NCI-H2107 treated with DMSO at 0.1 percent for 48 hours (cell line): ENCODE results near the gene UGT1A5.
"Not testable (repeated sequence)": the region's sequence is repeated elsewhere in the genome, so short reads cannot be mapped to it uniquely, and the experiment has no call there.

Experiments
- DNase-seq: peaks from one replicate; lab custom pipeline; 2025; ENCODE audit not compliant: unreplicated experiment; lab: John Stamatoyannopoulos, UW

The UGT1A5 gene

DNA sequence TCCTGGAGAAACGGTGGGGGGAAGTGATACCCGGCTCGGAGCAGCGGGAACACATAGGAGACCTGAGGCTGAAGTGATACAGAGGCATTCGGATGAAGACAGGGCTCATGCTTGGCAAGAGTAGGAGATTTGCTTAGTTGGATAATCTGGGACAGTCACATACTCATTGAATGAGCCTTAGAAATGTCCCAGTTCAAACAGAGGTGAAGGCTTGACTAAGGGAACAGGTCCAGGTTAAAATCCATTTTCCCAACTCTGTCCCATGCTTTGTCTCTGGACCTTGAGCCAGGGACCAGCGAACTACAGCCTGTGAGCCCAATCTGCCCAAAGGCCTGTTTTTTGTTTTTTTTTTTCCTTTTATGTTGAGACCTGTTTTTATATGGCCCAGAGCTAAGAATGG is 18.7 kb upstream of the UGT1A5 start:
- no peak for DNase-seq

DNA sequence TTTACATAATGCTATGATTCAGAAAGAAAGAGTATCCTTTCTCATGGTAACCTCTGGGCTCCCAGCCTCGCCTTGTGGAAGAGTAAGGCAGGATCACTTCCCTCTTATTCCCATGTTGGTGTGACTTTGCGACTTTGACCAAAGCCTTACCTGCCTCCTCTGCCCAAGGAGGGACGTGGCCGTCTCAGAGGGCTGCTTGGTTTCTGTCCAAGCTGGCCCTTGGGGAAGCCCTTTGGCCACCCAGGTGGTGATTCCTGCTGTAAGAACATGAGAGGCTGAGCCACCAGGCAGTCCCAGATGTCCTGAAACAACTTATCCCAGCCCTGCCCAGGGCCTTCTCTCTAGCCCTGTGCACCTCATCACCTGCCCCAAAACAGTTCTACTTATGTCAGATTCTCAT is 14.0 kb upstream of the UGT1A5 start:
- DNase-seq, result no peak

DNA sequence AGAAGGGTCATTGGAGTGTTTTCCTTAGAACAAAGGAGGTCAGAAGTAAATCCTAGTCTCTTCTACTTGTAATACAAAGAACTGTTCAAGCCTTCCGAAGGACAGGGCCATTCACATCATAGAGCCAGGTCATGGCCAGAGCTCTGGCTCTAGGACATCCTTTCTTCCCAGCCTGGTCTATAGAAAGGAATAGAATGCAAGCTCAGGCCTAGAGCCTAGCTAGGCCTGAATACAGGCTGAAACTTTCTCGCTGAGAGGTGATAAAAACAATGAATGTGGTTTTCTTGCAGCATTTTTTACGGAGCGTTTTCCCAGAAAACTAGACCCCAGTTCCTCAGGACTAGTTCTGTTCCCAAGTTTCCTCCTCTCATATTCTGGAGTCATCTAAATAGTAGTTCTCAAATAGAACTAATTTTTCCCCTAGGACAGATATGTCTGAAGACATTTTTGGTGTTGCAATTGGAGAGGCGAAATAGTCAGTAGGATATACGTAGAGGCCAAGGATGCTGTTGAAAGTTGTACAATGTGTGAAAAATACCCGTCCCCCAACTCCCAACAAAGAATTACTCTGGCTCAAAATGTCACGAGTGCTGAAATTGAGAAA is 13.2 kb upstream of the UGT1A5 start:
- no peak for DNase-seq

GRCh38 chr2:233700028-233700635 is 12.6 kb upstream of the UGT1A5 start:
- no peak for DNase-seq

DNA sequence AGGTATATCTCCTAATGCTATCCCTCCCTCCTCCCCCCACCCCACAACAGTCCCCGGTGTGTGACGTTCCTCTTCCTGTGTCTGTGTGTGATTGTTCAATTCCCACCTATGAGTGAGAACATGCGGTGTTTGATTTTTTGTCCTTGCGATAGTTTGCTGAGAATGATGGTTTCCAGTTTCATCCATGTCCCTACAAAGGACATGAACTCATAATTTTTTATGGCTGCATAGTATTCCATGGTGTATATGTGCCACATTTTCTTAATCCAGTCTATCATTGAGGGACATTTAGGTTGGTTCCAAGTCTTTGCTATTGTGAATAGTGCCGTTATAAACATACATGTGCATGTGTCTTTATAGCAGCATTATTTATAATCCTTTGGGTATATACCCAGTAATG is 11.9 kb upstream of the UGT1A5 start:
- DNase-seq, result not testable (repeated sequence)

DNA sequence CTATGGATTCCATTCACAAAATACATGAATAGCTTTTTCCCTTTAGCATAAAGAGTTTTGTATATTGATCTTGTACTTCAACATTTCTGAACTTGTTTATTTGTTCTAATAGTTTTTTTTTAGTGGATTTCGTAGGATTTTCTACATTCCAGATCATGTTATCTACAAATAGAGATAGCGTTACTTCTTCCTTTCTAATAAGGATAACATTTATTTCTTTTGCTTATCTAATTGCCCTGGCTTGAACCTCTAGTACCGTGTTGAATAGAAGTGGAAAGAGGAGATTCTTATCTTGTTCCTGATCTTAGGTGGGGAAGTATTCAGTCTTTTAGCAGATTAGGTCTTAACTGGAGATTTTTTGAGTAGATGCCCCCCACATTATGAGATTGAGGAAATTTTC is 10.5 kb upstream of the UGT1A5 start:
- DNase-seq, result no peak

DNA sequence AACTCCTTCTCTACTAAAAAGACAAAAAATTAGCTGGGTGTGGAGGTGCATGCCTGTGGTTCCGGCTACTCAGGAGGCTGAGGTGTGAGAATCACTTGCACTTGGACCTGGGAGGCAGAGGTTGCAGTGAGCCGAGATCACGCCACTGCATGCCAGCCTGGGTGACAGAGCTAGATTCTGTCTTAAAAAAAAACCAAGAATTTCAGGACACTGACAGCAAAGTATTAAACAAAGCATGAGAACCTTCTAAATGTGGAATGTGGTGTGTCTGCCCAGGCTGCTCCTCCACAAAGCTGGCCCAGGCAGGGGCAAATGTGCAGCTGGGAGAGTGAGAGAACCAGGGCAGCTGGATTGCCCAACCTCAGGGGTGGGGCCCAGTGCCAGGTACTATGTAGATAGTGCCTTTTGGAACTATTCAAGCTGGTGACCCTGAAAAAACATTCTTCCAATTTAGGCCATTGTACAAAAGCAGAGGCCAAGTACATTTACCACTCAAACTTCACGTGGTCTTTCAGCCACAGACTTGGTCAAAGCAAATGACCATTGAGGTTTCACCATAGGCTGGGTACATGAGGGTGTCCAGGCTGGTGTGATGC is 6.7 kb upstream of the UGT1A5 start:
- no peak for DNase-seq

DNA sequence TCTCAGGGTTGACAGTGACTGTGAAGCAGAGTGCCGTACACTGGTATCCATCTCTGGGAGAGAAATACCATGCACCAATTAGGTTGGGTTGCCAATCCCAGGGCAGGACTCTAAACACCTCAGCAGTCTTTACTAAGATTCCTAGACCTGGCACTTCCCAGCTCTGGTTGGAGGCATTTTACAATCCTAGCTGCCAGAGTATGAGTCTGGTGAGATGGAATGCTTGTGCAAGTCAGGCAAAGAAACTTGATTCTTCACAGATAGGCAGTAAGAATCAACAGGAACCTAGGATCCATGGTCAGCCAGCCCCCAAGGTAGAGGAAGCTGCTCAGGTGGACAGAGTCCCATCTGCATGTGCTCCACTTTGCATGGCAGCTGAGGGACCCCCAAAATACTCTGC is 6.0 kb upstream of the UGT1A5 start:
- no peak for DNase-seq

GRCh38 chr2:233707940-233708644 is 4.6 kb upstream of the UGT1A5 start:
- no peak for DNase-seq

- no peak for DNase-seq
Observed at GRCh38 chr2:233708942-233709341, 3.8 kb upstream of the UGT1A5 start.

DNA sequence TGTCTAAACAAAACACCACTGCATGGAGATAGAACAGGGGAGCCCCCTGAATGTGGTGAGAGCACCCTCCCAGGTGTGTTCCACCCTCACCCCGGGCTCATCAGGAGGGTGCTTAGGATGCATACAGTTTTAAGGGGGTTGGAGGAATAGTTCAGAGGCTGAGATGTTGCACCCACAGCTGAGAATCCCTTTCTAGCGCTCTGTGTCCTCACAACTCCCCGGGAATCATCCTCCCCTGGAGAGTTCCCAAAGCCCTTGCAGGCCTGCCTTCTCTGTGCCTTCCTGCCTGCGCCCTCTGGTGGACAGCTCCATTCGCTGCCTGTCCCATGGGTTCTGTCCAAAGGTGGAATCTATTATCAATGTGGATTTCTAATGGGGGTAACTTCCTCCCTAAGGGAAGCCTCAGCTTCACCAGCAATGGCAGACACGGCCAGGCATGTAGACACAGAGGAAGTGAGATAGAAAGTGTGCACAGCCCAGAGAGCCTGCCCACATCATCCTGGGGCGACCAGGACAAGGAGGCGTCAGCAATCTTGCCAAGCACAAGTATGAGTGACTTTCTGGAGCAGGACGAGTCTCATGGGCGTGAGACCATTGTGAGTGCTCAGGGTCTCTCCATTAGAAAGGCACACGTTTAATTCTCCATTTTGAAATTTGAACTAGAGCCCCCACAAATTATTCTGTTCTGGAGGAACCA is 1.2 kb upstream of the UGT1A5 start:
- peak; percentile 22 for DNase-seq

DNA sequence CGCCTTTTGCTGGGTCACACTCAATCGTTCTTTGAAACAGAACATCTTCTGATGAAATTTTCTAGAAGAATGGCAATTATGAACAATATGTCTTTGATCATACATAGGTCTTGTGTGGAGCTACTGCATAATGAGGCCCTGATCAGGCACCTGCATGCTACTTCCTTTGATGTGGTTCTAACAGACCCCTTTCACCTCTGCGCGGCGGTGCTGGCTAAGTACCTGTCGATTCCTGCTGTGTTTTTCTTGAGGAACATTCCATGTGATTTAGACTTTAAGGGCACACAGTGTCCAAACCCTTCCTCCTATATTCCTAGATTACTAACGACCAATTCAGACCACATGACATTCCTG is 532 bp downstream of the UGT1A5 start:
- DNase-seq, result no peak

GRCh38 chr2:233714121-233714520 is 1.4 kb downstream of the UGT1A5 start:
- DNase-seq, result no peak

GRCh38 chr2:233718552-233718951 is 5.8 kb downstream of the UGT1A5 start, which contains the start of gene UGT1A4:
Gene UGT1A4, plus strand, starts transcription at chr2:233718736. Its CDS starts 85 bp downstream, at chr2:233718821.
- DNase-seq, result no peak

DNA sequence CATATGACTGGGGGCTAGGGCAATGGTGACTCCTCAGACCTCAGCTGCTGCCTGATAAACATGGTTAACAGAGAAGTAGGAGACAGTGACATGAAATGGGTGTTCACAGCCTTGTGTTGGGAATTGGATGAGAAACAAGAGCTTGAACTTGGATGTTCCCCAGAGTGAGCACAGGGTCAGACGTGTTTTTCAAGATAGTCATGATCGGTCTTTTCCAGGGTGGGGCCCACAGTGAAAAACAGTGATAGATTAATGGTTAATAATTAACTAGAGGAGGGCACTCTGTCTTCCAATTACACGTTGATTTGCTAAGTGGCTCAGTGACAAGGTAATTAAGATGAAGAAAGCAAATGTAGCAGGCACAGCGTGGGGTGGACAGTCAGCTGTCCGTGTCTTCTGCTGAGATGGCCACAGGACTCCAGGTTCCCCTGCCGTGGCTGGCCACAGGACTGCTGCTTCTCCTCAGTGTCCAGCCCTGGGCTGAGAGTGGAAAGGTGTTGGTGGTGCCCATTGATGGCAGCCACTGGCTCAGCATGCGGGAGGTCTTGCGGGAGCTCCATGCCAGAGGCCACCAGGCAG is 16.1 kb downstream of the UGT1A5 start, which contains the start of gene UGT1A3:
Gene UGT1A3, plus strand, starts transcription at position 320 of the 579 bp plus-strand sequence. Its CDS starts 85 bp downstream, at position 405.
- no peak for DNase-seq

DNA sequence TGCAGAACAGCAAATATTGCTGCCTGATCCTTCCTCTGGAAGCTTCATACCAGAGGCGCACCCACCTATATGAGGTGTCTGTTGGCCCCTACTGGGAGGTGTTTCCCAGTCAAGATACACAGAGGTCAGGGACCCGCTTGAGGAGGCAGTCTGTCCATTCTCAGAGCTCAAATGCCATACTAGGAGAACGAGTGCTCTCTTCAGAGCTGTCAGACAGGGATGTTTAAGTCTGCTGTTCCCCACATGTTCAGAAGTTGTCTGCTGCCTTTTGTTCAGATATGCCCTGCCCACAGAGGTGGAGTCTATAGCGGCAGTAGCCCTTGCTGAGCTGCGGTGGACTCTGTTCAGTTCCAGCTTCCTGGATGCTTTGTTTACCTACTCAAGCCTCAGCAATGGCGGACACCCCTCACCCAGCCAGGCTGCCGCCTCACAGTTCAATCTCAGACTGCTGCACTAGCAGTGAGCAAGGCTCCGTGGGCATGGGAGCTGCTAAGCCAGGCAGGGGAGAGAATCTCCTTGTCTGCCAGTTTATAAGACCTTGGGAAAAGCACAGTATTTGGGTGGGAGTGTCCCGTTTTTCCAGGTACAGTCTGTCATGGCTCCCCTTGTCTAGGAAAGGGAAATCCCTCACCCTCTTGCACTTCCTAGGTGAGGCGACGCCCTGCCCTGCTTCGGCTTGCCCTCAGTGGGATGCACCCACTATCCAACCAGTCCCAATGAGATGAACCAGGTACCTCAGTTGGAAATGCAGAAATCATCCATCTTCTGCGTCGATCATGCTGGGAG is 24.4 kb downstream of the UGT1A5 start:
- DNase-seq, result not testable (repeated sequence)

DNA sequence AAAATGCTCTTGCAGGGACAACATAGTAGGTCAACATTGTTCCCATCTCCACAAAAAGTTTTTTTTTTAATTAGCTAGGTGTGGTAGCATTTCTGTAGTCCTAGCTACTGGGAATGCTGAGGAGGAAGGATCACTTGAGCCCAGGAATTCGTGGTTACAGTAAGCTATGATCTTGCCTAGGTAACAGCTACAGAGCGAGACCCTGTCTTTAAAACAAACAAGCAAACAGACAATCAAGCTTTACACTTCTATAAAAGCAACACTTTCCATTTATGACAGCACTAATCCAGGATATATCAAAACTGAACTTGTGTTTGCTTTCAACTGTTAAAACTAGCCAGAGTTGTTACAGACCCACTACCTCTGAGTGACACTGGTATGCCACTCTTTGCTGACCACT is 28.2 kb downstream of the UGT1A5 start:
- no peak for DNase-seq

- DNase-seq, result no peak
Observed at GRCh38 chr2:233743464-233744259, 31.0 kb downstream of the UGT1A5 start.

GRCh38 chr2:233745073-233745755 is 32.5 kb downstream of the UGT1A5 start:
- no peak for DNase-seq
